Large intestine (tissue), 3 donors: ENCODE measurements around the gene APLP2. TPM values are rescaled to one million over a fixed set of nuclear protein-coding genes. Genes with fewer than 3 reads are reported as not detected.
A peak's percentile ranks its signal among the peaks of the same experiment; 100 is the strongest.

ENCODE experiments used
- DNase-seq, 2 donors: peaks; one replicate each; pipeline versions ENCODE4 v3.0.0 to v3.0.0-alpha.2; 2013
- H3K27ac ChIP-seq: one replicate; pipeline ENCODE4 v1.5.1; 2013; ENCODE audit warnings: low read length
- H3K27me3 ChIP-seq: 2 replicates; pipeline ENCODE4 v1.6.1; 2013; ENCODE audit warnings: low read length; ENCODE audit not compliant: control insufficient read depth, insufficient read depth
- H3K36me3 ChIP-seq: 2 replicates; pipeline ENCODE4 v1.6.1; 2013; ENCODE audit warnings: low read length; ENCODE audit not compliant: control insufficient read depth, insufficient read depth
- H3K4me1 ChIP-seq: one replicate; pipeline ENCODE4 v1.6.1; 2013; ENCODE audit warnings: low read length; ENCODE audit not compliant: control insufficient read depth, insufficient read depth
- H3K4me3 ChIP-seq: one replicate; pipeline ENCODE4 v1.5.1; 2013; ENCODE audit warnings: low read length
- H3K9me3 ChIP-seq: one replicate; pipeline ENCODE4 v1.6.1; 2013; ENCODE audit warnings: mild to moderate bottlenecking, low read depth, low read length, moderate library complexity; ENCODE audit not compliant: control insufficient read depth
- WGBS: methylation state at CpG from one replicate; pipeline ENCODE4 v1.1.5; 2013; ENCODE audit warnings: low lambda C conversion rate; ENCODE audit not compliant: insufficient coverage; 5-methylcytosine and 5-hydroxymethylcytosine counted together
- polyA plus RNA-seq: library from polyadenylated mRNA; unstranded; fragments of 120-200 nt; gene quantifications from one replicate; pipeline ENCODE4 v1.2.1, GENCODE V29; 2013

APLP2 gene
- polyA plus RNA-seq, 1 donor = 403 TPM

DNA sequence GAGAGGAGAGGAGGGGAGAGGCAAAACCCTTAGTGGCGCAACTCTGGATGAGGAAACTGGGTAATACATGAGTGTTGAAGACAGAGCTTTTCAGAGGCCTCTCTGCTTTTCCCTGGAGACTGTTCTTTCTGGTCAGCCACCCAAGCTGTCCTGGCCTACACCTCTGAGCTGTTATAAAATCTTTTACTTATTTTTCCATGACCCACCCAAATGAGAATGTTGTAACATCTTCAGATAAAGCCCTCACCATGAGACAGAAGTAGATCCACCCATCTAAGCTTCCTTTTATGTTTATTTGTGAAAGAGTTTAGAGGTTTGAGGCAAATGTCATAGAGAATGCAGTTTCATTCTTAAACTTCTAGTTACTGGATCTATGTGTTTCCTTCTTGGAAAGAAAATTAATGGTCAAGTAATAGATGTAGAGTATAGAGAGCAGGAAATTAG, 20.3 kb upstream of the APLP2 start:
- no peak for DNase-seq
- Histone ChIP-seq H3K4me3 (no peak overlapping the region), H3K27me3 (no peaks in the 10 kb centered on the region), H3K27ac (no peak overlapping the region), H3K9me3 (peaks cover 7% of the 10 kb centered on the region), H3K36me3 (no peaks in the 10 kb centered on the region), H3K4me1 (no peaks in the 10 kb centered on the region)
- WGBS = no CpG with 5 or more reads among the region's 1 CpG

DNA sequence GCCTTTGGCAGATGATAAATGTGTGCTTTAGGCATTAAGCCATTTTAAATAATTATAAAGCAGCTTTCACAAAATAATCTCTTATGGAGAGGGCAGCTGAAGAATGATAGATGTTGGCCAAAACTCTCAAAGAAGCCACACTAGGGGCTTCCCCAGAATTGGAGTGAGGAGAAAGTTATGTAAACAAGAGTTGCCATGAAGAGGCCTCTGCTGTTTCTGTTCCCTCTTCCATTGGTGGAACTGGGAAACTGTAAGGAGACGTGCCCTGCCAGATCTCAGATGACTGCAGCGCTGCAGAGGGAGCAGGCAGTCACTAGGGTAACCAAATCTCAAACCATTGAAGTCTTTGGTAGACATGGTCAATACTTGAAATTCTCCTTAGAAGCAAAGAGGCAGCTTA, 19.4 kb upstream of the APLP2 start:
- H3K36me3 ChIP-seq = no peaks in the 10 kb centered on the region
- H3K4me1 ChIP-seq = no peaks in the 10 kb centered on the region
- WGBS = no CpG with 5 or more reads among the region's 2 CpGs
- peaks cover 2% of the 10 kb centered on the region for H3K9me3 ChIP-seq
- no peak overlapping the region for H3K27ac ChIP-seq
- no peak overlapping the region for H3K4me3 ChIP-seq
- H3K27me3 ChIP-seq = no peaks in the 10 kb centered on the region
- no peak for DNase-seq

GRCh38 chr11:130051082-130051481, 18.6 kb upstream of the APLP2 start:
- Histone ChIP-seq H3K27me3 (no peaks in the 10 kb centered on the region), H3K9me3 (peaks cover 2% of the 10 kb centered on the region), H3K36me3 (no peaks in the 10 kb centered on the region), H3K4me3 (no peak overlapping the region), H3K4me1 (no peaks in the 10 kb centered on the region), H3K27ac (no peak overlapping the region)
- no peak for DNase-seq
- WGBS = 83% methylated on average over 1 of the region's 1 CpG

GRCh38 chr11:130052567-130052966, 17.1 kb upstream of the APLP2 start:
- H3K4me3 ChIP-seq = no peak overlapping the region
- WGBS = 84% methylated on average over 2 of the region's 3 CpGs
- H3K9me3 ChIP-seq = peaks cover 2% of the 10 kb centered on the region
- no peak for DNase-seq
- no peak overlapping the region for H3K27ac ChIP-seq
- no peaks in the 10 kb centered on the region for H3K36me3 ChIP-seq
- no peaks in the 10 kb centered on the region for H3K27me3 ChIP-seq
- H3K4me1 ChIP-seq = no peaks in the 10 kb centered on the region

GRCh38 chr11:130054966-130055365, 14.7 kb upstream of the APLP2 start:
- no CpG with 5 or more reads among the region's 2 CpGs for WGBS
- no peaks in the 10 kb centered on the region for H3K27me3 ChIP-seq
- no peak overlapping the region for H3K4me3 ChIP-seq
- DNase-seq = no peak
- no peaks in the 10 kb centered on the region for H3K4me1 ChIP-seq
- no peak overlapping the region for H3K27ac ChIP-seq
- peaks cover 2% of the 10 kb centered on the region for H3K9me3 ChIP-seq
- H3K36me3 ChIP-seq = no peaks in the 10 kb centered on the region

- Histone ChIP-seq H3K4me3 (no peak overlapping the region), H3K4me1 (no peaks in the 10 kb centered on the region), H3K27me3 (no peaks in the 10 kb centered on the region), H3K27ac (no peak overlapping the region), H3K9me3 (peaks cover 2% of the 10 kb centered on the region), H3K36me3 (no peaks in the 10 kb centered on the region)
- no CpG with 5 or more reads among the region's 5 CpGs for WGBS
- no peak for DNase-seq
Measured at GRCh38 chr11:130055617-130056016, 14.1 kb upstream of the APLP2 start.

DNA sequence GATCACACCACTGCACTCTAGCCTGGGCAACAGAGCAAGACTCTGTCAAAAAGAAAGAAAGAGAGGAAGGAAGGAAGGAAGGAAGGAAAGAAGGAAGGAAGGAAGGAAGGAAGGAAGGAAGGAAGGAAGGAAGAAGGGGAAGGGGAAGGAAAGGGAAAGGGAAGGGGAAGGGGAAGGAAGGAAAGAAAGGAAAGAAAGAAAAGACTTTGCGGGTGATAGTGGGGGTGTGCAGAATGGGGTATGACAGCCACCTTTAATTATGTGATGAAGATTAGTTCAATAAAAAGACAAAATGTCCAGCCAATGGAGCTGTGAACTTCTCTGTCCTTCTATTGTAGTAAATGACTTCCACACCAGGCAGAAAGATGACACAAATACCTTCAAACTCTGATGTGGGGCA, 8.7 kb upstream of the APLP2 start:
- no peak for DNase-seq
- Histone ChIP-seq H3K4me3 (no peak overlapping the region), H3K27ac (no peak overlapping the region), H3K9me3 (no peaks in the 10 kb centered on the region), H3K36me3 (no peaks in the 10 kb centered on the region), H3K4me1 (no peaks in the 10 kb centered on the region), H3K27me3 (no peaks in the 10 kb centered on the region)
- 100% methylated on average over 1 of the region's 1 CpG for WGBS

GRCh38 chr11:130062026-130062425, 7.7 kb upstream of the APLP2 start:
- no peak for DNase-seq
- H3K9me3 ChIP-seq = no peaks in the 10 kb centered on the region
- no CpG with 5 or more reads among the region's 4 CpGs for WGBS
- H3K4me1 ChIP-seq = peaks cover 2% of the 10 kb centered on the region
- no peak overlapping the region for H3K27ac ChIP-seq
- H3K36me3 ChIP-seq = no peaks in the 10 kb centered on the region
- H3K27me3 ChIP-seq = no peaks in the 10 kb centered on the region
- H3K4me3 ChIP-seq = no peak overlapping the region

DNA sequence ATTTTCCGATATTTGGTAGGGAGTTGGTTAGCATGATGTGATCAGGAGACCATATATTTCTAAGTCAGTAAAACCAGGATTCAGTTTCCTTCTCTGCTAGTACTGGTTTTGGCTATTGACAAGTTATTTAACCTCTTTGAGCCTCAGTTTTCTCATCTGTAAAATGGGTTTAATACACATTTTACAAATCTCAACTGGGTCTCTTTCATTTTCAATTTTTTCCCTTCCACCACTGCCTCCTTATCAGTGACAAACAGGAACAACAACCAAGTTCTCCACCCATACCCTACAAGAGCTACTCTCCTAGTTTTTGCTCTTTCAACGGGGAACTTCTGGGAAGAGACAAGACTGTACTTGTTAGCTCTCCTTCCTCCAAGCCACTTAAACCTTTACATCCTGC, 6.2 kb upstream of the APLP2 start:
- Histone ChIP-seq H3K27ac (no peak overlapping the region), H3K4me1 (peaks cover 3% of the 10 kb centered on the region), H3K36me3 (no peaks in the 10 kb centered on the region), H3K27me3 (no peaks in the 10 kb centered on the region), H3K9me3 (no peaks in the 10 kb centered on the region), H3K4me3 (no peak overlapping the region)
- 80% methylated on average over 1 of the region's 2 CpGs for WGBS
- no peak for DNase-seq

GRCh38 chr11:130064596-130064995, 5.1 kb upstream of the APLP2 start:
- Histone ChIP-seq H3K27ac (no peak overlapping the region), H3K9me3 (no peaks in the 10 kb centered on the region), H3K4me3 (no peak overlapping the region), H3K27me3 (no peaks in the 10 kb centered on the region), H3K4me1 (peaks cover 5% of the 10 kb centered on the region), H3K36me3 (no peaks in the 10 kb centered on the region)
- DNase-seq = no peak
- WGBS = 60% methylated on average over 1 of the region's 4 CpGs

- H3K27ac ChIP-seq = no peak overlapping the region
- no peaks in the 10 kb centered on the region for H3K9me3 ChIP-seq
- WGBS = 20% methylated on average over 1 of the region's 5 CpGs
- H3K27me3 ChIP-seq = no peaks in the 10 kb centered on the region
- DNase-seq = peak in 1 of 2 donors; percentile 39
- H3K36me3 ChIP-seq = no peaks in the 10 kb centered on the region
- no peak overlapping the region for H3K4me3 ChIP-seq
- peaks cover 5% of the 10 kb centered on the region for H3K4me1 ChIP-seq
Measured at GRCh38 chr11:130066338-130066737, 3.4 kb upstream of the APLP2 start.
